Stimulated activated CD4-positive, alpha-beta T cell treated with anti-CD3 and anti-CD28 coated beads, Interleukin-12 subunit alpha, Interleukin-12 subunit beta, amount 100 ng/mL, for 24 hours (primary cell): ENCODE results near the gene WNT3A.

Experiments
- DNase-seq, 2 experiments: peaks; one replicate each; pipeline ENCODE4 v3.0.0-alpha.2; 2020; ENCODE audit warnings: low read depth in 2 of 2

WNT3A gene

GRCh38 chr1:228048659-228049298, 42.0 kb downstream of the WNT3A start:
- DNase-seq: no peak

DNA sequence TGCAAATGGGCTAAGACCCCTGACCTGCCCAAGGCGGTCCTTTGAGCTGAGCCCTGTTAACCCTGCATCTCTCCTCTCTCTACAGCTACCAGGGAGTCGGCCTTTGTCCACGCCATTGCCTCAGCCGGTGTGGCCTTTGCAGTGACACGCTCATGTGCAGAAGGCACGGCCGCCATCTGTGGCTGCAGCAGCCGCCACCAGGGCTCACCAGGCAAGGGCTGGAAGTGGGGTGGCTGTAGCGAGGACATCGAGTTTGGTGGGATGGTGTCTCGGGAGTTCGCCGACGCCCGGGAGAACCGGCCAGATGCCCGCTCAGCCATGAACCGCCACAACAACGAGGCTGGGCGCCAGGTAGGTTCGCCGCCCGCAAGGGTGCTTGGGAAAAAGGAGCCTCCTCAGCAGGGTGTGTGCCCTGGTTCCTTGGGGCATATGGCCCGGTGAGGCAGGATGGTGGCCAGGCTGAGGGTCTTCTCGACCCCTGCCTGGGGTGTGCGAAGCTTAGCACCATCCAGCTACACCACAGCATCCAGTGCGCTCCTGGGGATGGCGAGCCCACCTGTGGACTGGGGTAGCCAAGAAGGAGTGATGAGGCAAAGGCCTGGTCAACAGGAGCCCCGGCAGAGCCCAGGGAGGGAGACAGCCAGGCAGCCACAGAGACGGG, 43.9 kb downstream of the WNT3A start:
- no peak for DNase-seq

GRCh38 chr1:228058172-228058948, 51.6 kb downstream of the WNT3A start:
- DNase-seq: no peak

DNA sequence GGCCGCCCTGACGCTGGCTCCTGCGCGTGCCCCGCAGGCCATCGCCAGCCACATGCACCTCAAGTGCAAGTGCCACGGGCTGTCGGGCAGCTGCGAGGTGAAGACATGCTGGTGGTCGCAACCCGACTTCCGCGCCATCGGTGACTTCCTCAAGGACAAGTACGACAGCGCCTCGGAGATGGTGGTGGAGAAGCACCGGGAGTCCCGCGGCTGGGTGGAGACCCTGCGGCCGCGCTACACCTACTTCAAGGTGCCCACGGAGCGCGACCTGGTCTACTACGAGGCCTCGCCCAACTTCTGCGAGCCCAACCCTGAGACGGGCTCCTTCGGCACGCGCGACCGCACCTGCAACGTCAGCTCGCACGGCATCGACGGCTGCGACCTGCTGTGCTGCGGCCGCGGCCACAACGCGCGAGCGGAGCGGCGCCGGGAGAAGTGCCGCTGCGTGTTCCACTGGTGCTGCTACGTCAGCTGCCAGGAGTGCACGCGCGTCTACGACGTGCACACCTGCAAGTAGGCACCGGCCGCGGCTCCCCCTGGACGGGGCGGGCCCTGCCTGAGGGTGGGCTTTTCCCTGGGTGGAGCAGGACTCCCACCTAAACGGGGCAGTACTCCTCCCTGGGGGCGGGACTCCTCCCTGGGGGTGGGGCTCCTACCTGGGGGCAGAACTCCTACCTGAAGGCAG, 52.3 kb downstream of the WNT3A start:
- no peak for DNase-seq

DNA sequence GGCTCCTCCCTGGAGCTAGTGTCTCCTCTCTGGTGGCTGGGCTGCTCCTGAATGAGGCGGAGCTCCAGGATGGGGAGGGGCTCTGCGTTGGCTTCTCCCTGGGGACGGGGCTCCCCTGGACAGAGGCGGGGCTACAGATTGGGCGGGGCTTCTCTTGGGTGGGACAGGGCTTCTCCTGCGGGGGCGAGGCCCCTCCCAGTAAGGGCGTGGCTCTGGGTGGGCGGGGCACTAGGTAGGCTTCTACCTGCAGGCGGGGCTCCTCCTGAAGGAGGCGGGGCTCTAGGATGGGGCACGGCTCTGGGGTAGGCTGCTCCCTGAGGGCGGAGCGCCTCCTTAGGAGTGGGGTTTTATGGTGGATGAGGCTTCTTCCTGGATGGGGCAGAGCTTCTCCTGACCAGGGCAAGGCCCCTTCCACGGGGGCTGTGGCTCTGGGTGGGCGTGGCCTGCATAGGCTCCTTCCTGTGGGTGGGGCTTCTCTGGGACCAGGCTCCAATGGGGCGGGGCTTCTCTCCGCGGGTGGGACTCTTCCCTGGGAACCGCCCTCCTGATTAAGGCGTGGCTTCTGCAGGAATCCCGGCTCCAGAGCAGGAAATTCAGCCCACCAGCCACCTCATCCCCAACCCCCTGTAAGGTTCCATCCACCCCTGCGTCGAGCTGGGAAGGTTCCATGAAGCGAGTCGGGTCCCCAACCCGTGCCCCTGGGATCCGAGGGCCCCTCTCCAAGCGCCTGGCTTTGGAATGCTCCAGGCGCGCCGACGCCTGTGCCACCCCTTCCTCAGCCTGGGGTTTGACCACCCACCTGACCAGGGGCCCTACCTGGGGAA, 53.0 kb downstream of the WNT3A start:
- peak; percentile 24 to 62 for DNase-seq

GRCh38 chr1:228060458-228061190, 53.8 kb downstream of the WNT3A start:
- no peak for DNase-seq

GRCh38 chr1:228061411-228062084, 54.8 kb downstream of the WNT3A start:
- DNase-seq: no peak

GRCh38 chr1:228062085-228062791, 55.4 kb downstream of the WNT3A start:
- no peak for DNase-seq

GRCh38 chr1:228062812-228063211, 56.0 kb downstream of the WNT3A start:
- DNase-seq: no peak

DNA sequence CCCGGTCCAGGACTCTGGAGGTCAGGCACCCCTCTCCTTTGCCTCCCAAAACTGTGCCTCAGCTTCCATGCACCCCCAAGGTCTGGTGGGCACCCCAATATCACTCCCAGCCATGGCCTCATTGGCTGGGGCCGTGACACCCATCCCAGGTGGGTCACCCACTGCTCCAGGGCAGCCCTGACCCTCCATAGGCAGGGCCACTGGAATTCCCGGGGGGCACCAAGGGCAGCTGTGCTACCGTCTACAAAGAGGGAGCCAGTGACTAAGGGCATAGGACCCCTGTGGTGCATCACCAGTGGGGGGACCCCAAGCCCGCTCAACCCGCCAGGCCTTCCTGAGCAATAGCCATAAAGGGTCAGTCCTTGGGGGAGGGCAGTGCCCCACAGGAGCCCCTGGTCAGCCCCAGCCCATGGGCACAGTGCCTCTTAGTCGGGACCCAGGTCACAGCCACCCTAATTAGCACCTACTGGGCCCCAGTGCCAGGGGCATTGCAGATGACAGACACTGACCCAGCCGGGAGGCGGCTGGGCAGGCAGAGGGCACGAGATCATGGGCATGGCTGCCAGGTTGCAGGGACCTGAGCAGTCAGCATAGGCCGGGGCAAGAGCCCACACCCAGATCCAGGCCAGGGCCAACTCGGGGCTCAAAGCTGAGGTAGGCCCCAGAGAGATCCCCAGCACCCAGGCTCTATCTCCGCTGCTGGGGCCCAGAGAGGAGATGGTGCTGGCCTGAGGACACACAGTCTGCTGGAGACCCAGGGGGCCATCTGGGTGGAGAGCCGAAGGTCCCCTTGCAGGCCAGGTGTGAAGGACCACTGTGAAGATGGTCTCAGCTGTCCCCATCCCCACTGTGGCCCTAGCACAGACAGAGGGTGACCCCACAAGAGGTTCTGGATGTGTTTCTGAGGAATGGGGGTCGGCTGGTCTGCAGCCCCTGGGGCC, 56.7 kb downstream of the WNT3A start:
- DNase-seq: no peak

DNA sequence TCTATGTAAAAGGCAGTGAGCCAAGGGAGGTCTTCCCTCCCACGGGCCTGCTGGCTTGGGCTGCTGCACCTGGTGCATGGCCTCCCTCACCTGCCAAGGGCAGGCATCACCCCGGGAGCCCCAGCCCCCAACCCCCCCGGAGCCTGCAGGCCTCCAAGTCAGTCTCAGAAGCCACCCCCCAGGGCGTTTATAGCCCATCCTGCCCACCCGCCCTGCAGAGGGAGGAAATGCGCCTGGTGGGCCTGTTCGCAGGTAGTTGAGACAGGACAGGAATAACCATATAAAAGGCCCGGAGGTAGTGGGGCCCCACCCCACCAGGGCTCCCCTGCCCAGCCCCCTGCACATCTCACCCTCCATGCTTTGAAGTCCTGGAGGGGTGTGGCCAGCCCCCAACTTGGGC, 57.5 kb downstream of the WNT3A start:
- DNase-seq: no peak

DNA sequence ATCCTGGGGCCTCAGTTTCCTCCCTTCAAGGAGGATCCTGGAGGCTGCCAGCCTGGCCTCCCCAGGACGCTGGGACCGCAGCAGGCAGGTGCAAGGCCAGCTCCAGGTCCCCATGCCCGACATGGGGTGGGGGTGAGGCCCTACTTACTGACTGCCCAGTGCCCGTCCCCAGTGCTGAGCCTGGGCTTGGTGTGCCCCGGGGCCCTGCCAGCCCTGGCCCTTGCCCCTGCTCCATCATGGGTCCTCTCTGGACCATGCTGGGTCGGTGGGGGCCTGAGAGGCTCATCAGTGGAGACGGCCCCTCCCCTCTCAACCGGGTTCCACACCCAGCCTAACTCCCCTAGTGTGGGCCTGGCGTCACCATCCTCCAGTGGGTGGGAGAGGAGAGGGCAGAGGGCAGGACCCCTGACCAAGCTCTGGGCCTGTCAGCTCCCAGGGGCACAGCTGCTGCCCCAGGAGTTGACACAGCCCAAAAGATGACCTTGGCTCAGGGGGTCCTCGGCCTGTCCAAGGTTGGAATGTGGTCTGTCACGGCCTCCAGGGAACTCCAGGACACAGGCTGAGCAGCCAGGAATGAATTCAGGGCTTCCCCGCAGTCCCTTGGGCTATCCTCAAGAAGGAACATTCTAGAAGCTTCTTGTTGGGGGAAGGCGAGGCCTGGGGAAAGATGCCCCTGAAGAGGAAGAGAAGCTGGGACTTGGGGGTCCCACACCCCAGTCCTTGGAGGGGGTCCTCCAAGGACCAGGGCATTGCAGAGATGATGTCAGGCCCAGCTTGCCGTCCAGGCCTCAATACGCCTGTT, 58.1 kb downstream of the WNT3A start:
- no peak for DNase-seq

DNA sequence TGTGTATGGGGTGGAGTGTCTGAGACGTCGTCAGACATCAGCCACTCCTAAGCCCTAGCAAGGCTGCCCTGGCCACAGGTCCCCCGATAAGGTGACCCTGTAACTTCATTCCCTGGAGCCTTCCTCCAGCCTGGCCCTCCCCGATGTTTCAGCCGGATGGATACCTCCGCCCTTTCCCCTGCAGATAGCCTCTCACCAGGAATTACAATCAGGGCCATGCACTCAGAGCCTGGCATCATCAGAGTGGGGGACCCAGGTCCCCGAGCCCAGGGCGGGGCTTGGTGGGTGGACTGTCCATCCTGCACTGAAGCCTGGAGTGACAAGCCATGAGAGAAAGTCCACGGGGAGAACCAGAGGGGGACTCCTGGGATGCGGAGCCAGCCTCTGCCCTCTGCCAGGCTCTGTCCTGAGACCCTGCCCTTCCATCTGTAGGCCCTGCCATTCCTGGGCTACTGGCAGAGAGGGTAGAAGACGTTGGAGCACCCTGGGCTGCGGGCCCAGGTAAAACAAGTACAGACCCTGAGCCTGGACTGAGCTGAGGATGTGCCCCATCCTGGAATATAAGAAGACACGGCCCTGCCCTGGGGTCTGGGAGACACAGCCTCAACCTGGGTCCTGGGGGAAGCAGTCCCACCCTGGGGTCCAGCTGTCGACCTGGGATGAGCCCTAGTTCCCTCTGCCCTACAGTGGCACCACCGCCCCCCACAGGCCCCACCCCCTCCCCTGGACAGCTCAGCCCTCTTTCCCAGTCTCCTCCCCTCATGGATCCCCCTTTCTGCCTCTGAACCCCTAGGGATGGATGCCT, 58.9 kb downstream of the WNT3A start:
- DNase-seq: no peak

- DNase-seq: no peak
These were observed 59.6 kb downstream of the WNT3A start for GRCh38 chr1:228066416-228066815.

DNA sequence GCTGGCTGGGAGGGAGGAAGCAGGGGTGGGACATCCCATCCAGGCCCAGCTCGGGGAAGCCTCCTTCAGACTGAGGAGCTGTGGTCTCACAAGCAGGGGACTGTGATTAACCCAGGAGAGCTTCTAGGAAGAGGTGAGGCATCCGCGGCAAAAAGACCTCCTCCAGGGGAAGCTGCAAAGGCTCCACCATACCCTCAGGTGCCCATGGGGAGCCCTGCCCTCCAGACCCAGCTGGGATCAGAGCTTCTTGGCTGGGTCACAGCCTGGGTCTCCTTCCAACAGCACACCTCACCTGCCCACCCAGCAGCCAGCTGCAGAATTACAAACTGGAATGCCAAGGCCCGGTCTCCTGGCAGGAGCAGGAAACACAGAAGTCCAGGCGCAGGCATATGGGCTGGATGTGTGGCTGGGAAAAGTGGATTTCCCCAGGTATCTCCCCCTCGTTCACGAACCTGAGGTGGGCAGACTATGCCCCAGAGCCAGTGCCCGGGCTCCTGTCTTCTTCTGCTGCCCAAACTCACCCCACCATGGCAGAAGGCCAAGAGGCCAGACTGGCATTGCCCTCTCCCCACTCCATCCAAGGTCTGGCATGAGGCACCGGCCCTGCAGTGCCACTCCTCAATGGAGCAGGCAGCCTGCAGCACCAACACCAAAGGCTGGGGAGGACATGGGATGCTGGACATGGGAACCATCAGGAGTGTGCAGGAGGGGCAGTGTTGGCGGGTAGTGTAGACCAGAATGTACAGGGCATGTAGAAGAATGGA, 60.3 kb downstream of the WNT3A start:
- DNase-seq: no peak

DNA sequence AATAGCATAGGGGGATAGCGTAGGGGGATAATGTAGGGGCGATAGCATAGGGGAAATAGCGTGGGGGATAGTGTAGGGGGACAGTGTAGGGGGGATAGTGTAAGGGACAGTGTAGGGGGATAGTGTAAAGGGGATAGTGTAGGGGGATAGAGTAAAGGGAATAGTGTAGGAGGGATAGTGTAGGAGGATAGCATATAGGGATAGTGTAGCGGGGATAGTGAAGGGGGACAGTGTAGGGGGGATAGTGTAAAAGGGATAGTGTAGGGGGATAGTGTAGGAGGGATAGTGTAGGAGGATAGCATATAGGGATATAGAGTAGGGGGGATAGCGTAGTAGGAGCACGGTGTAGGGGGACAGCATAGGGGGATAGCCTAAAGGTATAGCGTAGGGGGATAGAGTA, 61.6 kb downstream of the WNT3A start:
- no peak for DNase-seq
